ENCODE results near the gene METTL15.
"Not testable (repeated sequence)": the region's sequence is repeated elsewhere in the genome, so short reads cannot be mapped to it uniquely, and the experiment has no call there.

- TF ChIP-seq, protein P1, sequence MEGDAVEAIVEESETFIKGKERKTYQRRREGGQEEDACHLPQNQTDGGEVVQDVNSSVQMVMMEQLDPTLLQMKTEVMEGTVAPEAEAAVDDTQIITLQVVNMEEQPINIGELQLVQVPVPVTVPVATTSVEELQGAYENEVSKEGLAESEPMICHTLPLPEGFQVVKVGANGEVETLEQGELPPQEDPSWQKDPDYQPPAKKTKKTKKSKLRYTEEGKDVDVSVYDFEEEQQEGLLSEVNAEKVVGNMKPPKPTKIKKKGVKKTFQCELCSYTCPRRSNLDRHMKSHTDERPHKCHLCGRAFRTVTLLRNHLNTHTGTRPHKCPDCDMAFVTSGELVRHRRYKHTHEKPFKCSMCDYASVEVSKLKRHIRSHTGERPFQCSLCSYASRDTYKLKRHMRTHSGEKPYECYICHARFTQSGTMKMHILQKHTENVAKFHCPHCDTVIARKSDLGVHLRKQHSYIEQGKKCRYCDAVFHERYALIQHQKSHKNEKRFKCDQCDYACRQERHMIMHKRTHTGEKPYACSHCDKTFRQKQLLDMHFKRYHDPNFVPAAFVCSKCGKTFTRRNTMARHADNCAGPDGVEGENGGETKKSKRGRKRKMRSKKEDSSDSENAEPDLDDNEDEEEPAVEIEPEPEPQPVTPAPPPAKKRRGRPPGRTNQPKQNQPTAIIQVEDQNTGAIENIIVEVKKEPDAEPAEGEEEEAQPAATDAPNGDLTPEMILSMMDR (IDR thresholded peaks at IDR 0.05) = not testable (repeated sequence)
- TF ChIP-seq POLR2A (IDR thresholded peaks at IDR 0.05) = not testable (repeated sequence)
Observed at GRCh38 chr11:28272247-28272646, 164.1 kb downstream of the METTL15 start.
